K562 (cell line): ENCODE results near the gene UBN1.

ENCODE experiments used
- BDP1 ChIP-seq: IDR thresholded peaks from 3 replicates; pipeline ENCODE4 v1.6.1; 2011; ENCODE audit not compliant: insufficient read length, insufficient read depth
- EZH2 ChIP-seq: IDR thresholded peaks from 2 replicates; pipeline ENCODE4 v1.6.1; 2012; ENCODE audit warnings: low read depth, mild to moderate bottlenecking, inconsistent platforms, low read length, borderline replicate concordance
- FOXK1 ChIP-seq: sonication (generic); formaldehyde crosslinking; IDR thresholded peaks from 2 replicates; pipeline ENCODE4 v1.8.0; 2022; ENCODE audit warnings: missing genetic modification reagents, mild to moderate bottlenecking, borderline replicate concordance
- FOXP1 ChIP-seq: sonication (generic); formaldehyde crosslinking; IDR thresholded peaks from 2 replicates; pipeline ENCODE4 v1.8.0; 2022; ENCODE audit warnings: mild to moderate bottlenecking, missing genetic modification reagents
- HNRNPH1 ChIP-seq: fragments of 200-400 bp; formaldehyde crosslinking; optimal IDR thresholded peaks from 2 replicates; pipeline ENCODE3; 2017; ENCODE audit warnings: low read depth, mild to moderate bottlenecking, low read length, moderate library complexity
- KDM2B ChIP-seq: fragments of 250-450 bp; sonication (Bioruptor Pico); IDR thresholded peaks from 2 replicates; pipeline ENCODE4 v1.8.0; 2021; ENCODE audit warnings: mild to moderate bottlenecking, moderate library complexity
- SMARCA5 ChIP-seq: fragments of 450-650 bp; IDR thresholded peaks from 2 replicates; pipeline ENCODE4 v1.6.1; 2016
- TCF7L2 ChIP-seq: fragments of 150-350 bp; IDR thresholded peaks from 2 replicates; pipeline ENCODE4 v1.6.1; 2016; ENCODE audit warnings: low read depth, mild to moderate bottlenecking, low read length, moderate library complexity
- ZNF830 ChIP-seq: fragments of 250-450 bp; sonication (Bioruptor Pico); IDR thresholded peaks from 2 replicates; pipeline ENCODE4 v1.5.0; 2021; ENCODE audit warnings: mild to moderate bottlenecking
- TF ChIP-seq, protein P1 (sequence below), 3 experiments: IDR thresholded peaks in 2 of 3; conservative IDR thresholded peaks in 1 of 3; 2 replicates each; pipeline ENCODE4 v1.5.1; 2011 to 2012; ENCODE audit warnings: low read length in 3 of 3, mild to moderate bottlenecking in 3 of 3, control low read depth in 2 of 3, improper control_type of control experiment in 1 of 3, inconsistent platforms in 1 of 3, low read depth in 1 of 3, mixed read lengths in 1 of 3, moderate library complexity in 1 of 3; ENCODE audit not compliant: insufficient read depth in 2 of 3

DNA sequence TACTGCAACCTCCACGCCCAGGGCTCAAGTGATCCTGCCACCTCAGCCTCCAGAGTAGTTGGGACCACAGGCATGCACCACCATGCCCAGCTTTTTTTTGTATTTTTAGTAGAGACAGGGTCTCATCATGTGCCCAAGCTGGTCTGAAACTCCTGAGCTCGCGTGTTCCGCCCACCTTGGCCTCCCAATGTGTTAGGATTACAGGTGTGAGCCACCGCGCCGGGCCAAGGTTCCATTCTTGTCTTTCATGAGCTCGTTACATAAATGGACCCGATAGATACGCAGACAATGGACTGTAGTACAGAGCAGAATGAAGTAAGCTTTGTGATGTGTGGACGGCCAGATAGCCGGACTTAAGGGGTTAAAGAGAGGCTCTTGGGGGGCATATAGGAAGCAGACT is 19.3 kb downstream of the UBN1 start:
- TF ChIP-seq HNRNPH1 (no peak), ZNF830 (no peak), KDM2B (CRISPR knock-in tag) (no peak), FOXP1 (CRISPR knock-in tag) (no peak), BDP1 (no peak), EZH2 (no peak), TCF7L2 (no peak), FOXK1 (CRISPR knock-in tag) (no peak), SMARCA5 (no peak)
- TF ChIP-seq, protein P1, sequence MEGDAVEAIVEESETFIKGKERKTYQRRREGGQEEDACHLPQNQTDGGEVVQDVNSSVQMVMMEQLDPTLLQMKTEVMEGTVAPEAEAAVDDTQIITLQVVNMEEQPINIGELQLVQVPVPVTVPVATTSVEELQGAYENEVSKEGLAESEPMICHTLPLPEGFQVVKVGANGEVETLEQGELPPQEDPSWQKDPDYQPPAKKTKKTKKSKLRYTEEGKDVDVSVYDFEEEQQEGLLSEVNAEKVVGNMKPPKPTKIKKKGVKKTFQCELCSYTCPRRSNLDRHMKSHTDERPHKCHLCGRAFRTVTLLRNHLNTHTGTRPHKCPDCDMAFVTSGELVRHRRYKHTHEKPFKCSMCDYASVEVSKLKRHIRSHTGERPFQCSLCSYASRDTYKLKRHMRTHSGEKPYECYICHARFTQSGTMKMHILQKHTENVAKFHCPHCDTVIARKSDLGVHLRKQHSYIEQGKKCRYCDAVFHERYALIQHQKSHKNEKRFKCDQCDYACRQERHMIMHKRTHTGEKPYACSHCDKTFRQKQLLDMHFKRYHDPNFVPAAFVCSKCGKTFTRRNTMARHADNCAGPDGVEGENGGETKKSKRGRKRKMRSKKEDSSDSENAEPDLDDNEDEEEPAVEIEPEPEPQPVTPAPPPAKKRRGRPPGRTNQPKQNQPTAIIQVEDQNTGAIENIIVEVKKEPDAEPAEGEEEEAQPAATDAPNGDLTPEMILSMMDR (IDR thresholded peaks at IDR 0.05 in 2 of 3, conservative IDR thresholded peaks at IDR 0.05 in 1 of 3; ENCODE audit: insufficient read depth in 2 of 3, low read depth in 1 of 3, low read length in 3 of 3) = no peak
